ENCODE data around the gene C6orf62. TPM values are rescaled to one million over a fixed set of nuclear protein-coding genes. Genes with fewer than 3 reads are reported as not detected.
"Not testable (repeated sequence)": the region's sequence is repeated elsewhere in the genome, so short reads cannot be mapped to it uniquely, and the experiment has no call there.

The C6orf62 gene
- total RNA-seq, 2 experiments from 2014 or later: 42.3 to 77.4 TPM

- Histone ChIP-seq H3K4me2 (ENCODE audit: low read length) (no peak overlapping the region; the same call in 1 of the 2 replicates), H3K4me1 (ENCODE audit: insufficient read depth, low read length, poor library complexity, severe bottlenecking) (peaks cover 4% of the 10 kb centered on the region), H3K36me3 (ENCODE audit: insufficient read depth, low read length) (no peaks in the 10 kb centered on the region), H4K20me1 (ENCODE audit: insufficient read depth, low read length) (no peaks in the 10 kb centered on the region), H3K9me2 (ENCODE audit: insufficient read depth, low read length) (no peaks in the 10 kb centered on the region), H3K4me3 (ENCODE audit: low read depth, low read length, poor library complexity, severe bottlenecking) (no peak overlapping the region), H3K79me2 (ENCODE audit: insufficient read depth, low read depth, low read length) (no peaks in the 10 kb centered on the region), H3K9me3 (ENCODE audit: low read length) (no peaks in the 10 kb centered on the region), H2AFZ (ENCODE audit: low read length) (peak overlapping the region; percentile 38; the same call in 1 of the 2 replicates), H3K27ac (ENCODE audit: low read depth, low read length, poor library complexity, severe bottlenecking) (no peak overlapping the region)
- CTCF ChIA-PET (ENCODE audit: unreplicated experiment): no interaction called here
- intact Hi-C loops (cut with micrococcal nuclease; ENCODE audit: unreplicated experiment): loop anchor here (1.0 kb wide), 2 partner anchors 71 to 184 kb away; no protein-coding TSS in a partner anchor
- DNase-seq (ENCODE audit: low spot score): peak; percentile 64
- BruUV-seq (replicated peaks): no TSS peak
- TF ChIP-seq EZH2phosphoT487 (IDR thresholded peaks at IDR 0.05; ENCODE audit: borderline replicate concordance, low read depth, low read length) (no peak), CTCF (conservative IDR thresholded peaks at IDR 0.05; ENCODE audit: low read length) (peak; percentile 91)
- POLR2A ChIA-PET: interaction anchor here (0.7 kb wide), 2 partner anchors 80 to 123 kb away, joined by 3 to 4 read pairs; no protein-coding TSS in a partner anchor
Measured at GRCh38 chr6:24766680-24767462, 47.9 kb upstream of the C6orf62 start.

GRCh38 chr6:24765968-24766367, 47.0 kb upstream of the C6orf62 start:
- POLR2A ChIA-PET; H4K20me1 ChIP-seq (ENCODE audit: insufficient read depth, low read length); H3K27ac ChIP-seq (ENCODE audit: low read depth, low read length, poor library complexity, severe bottlenecking); CTCF ChIA-PET (ENCODE audit: unreplicated experiment); H3K36me3 ChIP-seq (ENCODE audit: insufficient read depth, low read length); BruUV-seq (replicated peaks); H2AFZ ChIP-seq (ENCODE audit: low read length); DNase-seq (ENCODE audit: low spot score); H3K79me2 ChIP-seq (ENCODE audit: insufficient read depth, low read depth, low read length); H3K9me3 ChIP-seq (ENCODE audit: low read length); H3K4me2 ChIP-seq (ENCODE audit: low read length); H3K9me2 ChIP-seq (ENCODE audit: insufficient read depth, low read length); H3K4me3 ChIP-seq (ENCODE audit: low read depth, low read length, poor library complexity, severe bottlenecking): not testable (repeated sequence)
- intact Hi-C loops (cut with micrococcal nuclease; ENCODE audit: unreplicated experiment): loop anchor here (1.0 kb wide), 2 partner anchors 70 to 183 kb away; no protein-coding TSS in a partner anchor
- H3K4me1 ChIP-seq (ENCODE audit: insufficient read depth, low read length, poor library complexity, severe bottlenecking): peaks cover 11% of the 10 kb centered on the region

- POLR2A ChIA-PET: interaction anchor here (1.9 kb wide), 1 partner anchor 181 kb away, joined by 8 read pairs; no protein-coding TSS in a partner anchor
- DNase-seq (ENCODE audit: low spot score); H3K9me2 ChIP-seq (ENCODE audit: insufficient read depth, low read length); CTCF ChIA-PET (ENCODE audit: unreplicated experiment); H3K27ac ChIP-seq (ENCODE audit: low read depth, low read length, poor library complexity, severe bottlenecking); H3K9me3 ChIP-seq (ENCODE audit: low read length); H2AFZ ChIP-seq (ENCODE audit: low read length); H4K20me1 ChIP-seq (ENCODE audit: insufficient read depth, low read length); intact Hi-C loops (cut with micrococcal nuclease; ENCODE audit: unreplicated experiment); BruUV-seq (replicated peaks); H3K36me3 ChIP-seq (ENCODE audit: insufficient read depth, low read length); H3K4me3 ChIP-seq (ENCODE audit: low read depth, low read length, poor library complexity, severe bottlenecking); H3K4me2 ChIP-seq (ENCODE audit: low read length); H3K79me2 ChIP-seq (ENCODE audit: insufficient read depth, low read depth, low read length): not testable (repeated sequence)
- H3K4me1 ChIP-seq (ENCODE audit: insufficient read depth, low read length, poor library complexity, severe bottlenecking): peaks cover 11% of the 10 kb centered on the region
Measured at GRCh38 chr6:24764833-24765828, 46.2 kb upstream of the C6orf62 start.
